Stomach (tissue), 9 donors: ENCODE results near the gene CORO2B. TPM values are rescaled to one million over a fixed set of nuclear protein-coding genes. Genes with fewer than 3 reads are reported as not detected.
A peak's percentile ranks its signal among the peaks of the same experiment; 100 is the strongest.

Source experiments
- DNase-seq, 2 donors: peaks; one replicate each; pipeline versions ENCODE4 v3.0.0 to v3.0.0-alpha.2; 2013 to 2019
- H3K27ac ChIP-seq, 5 donors: fragments of 200-600 bp in 4 of 5; sonication (generic) in 4 of 5; one replicate each; pipeline ENCODE4 v1.5.1; 2013 to 2019; ENCODE audit warnings: mild to moderate bottlenecking in 1 of 5, moderate library complexity in 1 of 5
- H3K27me3 ChIP-seq, 3 donors: fragments of 200-600 bp; sonication (generic); one replicate each; pipeline ENCODE4 v1.5.1; 2017 to 2019; ENCODE audit warnings: mixed run types in 1 of 3
- H3K36me3 ChIP-seq, 4 donors: fragments of 200-600 bp; sonication (generic); 1 replicate in 3 of 4; 2 replicates in 1 of 4; pipeline ENCODE4 v1.5.1; 2016 to 2019
- H3K4me1 ChIP-seq, 4 donors: fragments of 200-600 bp; sonication (generic); one replicate each; pipeline ENCODE4 v1.5.1; 2016 to 2019
- H3K4me3 ChIP-seq, 4 donors: fragments of 200-600 bp; sonication (generic) in 3 of 4; one replicate each; pipeline ENCODE4 v1.5.1; 2016 to 2019; ENCODE audit warnings: mild to moderate bottlenecking in 1 of 4
- H3K9me3 ChIP-seq, 4 donors: fragments of 200-600 bp; sonication (generic); one replicate each; pipeline ENCODE4 v1.5.1; 2016 to 2019
- CTCF ChIP-seq, 7 experiments: fragments of 450-650 bp in 4 of 7; fragments of 200-600 bp in 3 of 7; sonication (generic) in 3 of 7; IDR thresholded peaks; one replicate each; pipeline ENCODE4 v1.5.1; 2016 to 2019; ENCODE audit warnings: antibody characterized with exemption in 7 of 7, control low read depth in 2 of 7, mild to moderate bottlenecking in 1 of 7
- EP300 ChIP-seq: sonication (generic); formaldehyde crosslinking; IDR thresholded peaks from one replicate; pipeline ENCODE4 v1.6.1; 2017; ENCODE audit warnings: antibody characterized with exemption
- POLR2A ChIP-seq, 4 donors: fragments of 450-650 bp; IDR thresholded peaks; one replicate each; pipeline ENCODE4 v1.6.1; 2016; ENCODE audit warnings: antibody characterized with exemption in 4 of 4, control low read depth in 2 of 4, mild to moderate bottlenecking in 1 of 4, moderate library complexity in 1 of 4
- POLR2AphosphoS5 ChIP-seq, 3 donors: sonication (generic); formaldehyde crosslinking; IDR thresholded peaks; one replicate each; pipeline ENCODE4 v1.6.1; 2016; ENCODE audit warnings: antibody characterized with exemption in 3 of 3
- WGBS, 5 donors: extraction: QIAGEN DNeasy Blood & Tissue Kit in 3 of 5; methylation state at CpG; one replicate each; pipeline versions ENCODE4 v1.1.5 to v1.1.7; 2013 to 2018; 5-methylcytosine and 5-hydroxymethylcytosine counted together
- intact Hi-C: fragments of 100-400 bp; cut with DNase I; formaldehyde crosslinking; loops from one replicate; pipeline ENCODE4 v1.15.1; 2023; ENCODE audit warnings: low total_unique reads
- polyA plus RNA-seq, 3 donors: library from polyadenylated mRNA; stranded (reverse); fragments of 200-250 nt; gene quantifications; one replicate each; pipeline ENCODE4 v1.2.3, GENCODE V29; 2013
- total RNA-seq, 5 donors: library from RNA; depleted of rRNA; stranded (reverse); fragments of >200 nt; gene quantifications; one replicate each; pipeline versions ENCODE4 v1.1.0 to v1.2.3, GENCODE V29; 2014 to 2016
- donor health status: healthy with polysubstance abuse.
- donor health status: Bipolar disorder and iron deficiency.
- donor health status: healthy.

The CORO2B gene
- total and polyA plus RNA-seq, 8 donors: 0.89 to 3.7 (median 2.3) TPM; not detected in 1

- TF ChIP-seq POLR2A (IDR thresholded peaks at IDR 0.05): no peak
- no peak for TF ChIP-seq POLR2AphosphoS5 (IDR thresholded peaks at IDR 0.05)
- TF ChIP-seq EP300: no peak
- no peak for TF ChIP-seq CTCF (IDR thresholded peaks at IDR 0.05)
- Histone ChIP-seq H3K27ac (no peak overlapping the region), H3K27me3 (no peaks in the 10 kb centered on the region), H3K36me3 (no peaks in the 10 kb centered on the region), H3K9me3 (no peaks in the 10 kb centered on the region), H3K4me3 (no peak overlapping the region), H3K4me1 (no peaks in the 10 kb centered on the region)
- intact Hi-C loops: no loop called here
- 49 to 60% (median 57%) methylated on average over 9 of the region's 9 CpGs for WGBS, 5 donors
- peak in 1 of 2 donors; percentile 68 for DNase-seq
Measured at GRCh38 chr15:68651916-68652525, 73.2 kb downstream of the CORO2B start.

- no peak for TF ChIP-seq EP300
- no peak for TF ChIP-seq CTCF (IDR thresholded peaks at IDR 0.05)
- no peak for TF ChIP-seq POLR2A (IDR thresholded peaks at IDR 0.05)
- TF ChIP-seq POLR2AphosphoS5 (IDR thresholded peaks at IDR 0.05): no peak
- no peaks in the 10 kb centered on the region for H3K27me3 ChIP-seq
- WGBS, 5 donors: 84 to 91% (median 88%) methylated on average over 6 of the region's 6 CpGs
- DNase-seq: no peak
- no peaks in the 10 kb centered on the region for H3K36me3 ChIP-seq
- no peaks in the 10 kb centered on the region for H3K4me1 ChIP-seq
- no peaks in the 10 kb centered on the region for H3K9me3 ChIP-seq
- intact Hi-C loops: no loop called here
- no peak overlapping the region for H3K4me3 ChIP-seq
- no peak overlapping the region for H3K27ac ChIP-seq
Measured at GRCh38 chr15:68653031-68653635, 74.3 kb downstream of the CORO2B start.

- no peak for TF ChIP-seq POLR2AphosphoS5 (IDR thresholded peaks at IDR 0.05)
- no peak for TF ChIP-seq CTCF (IDR thresholded peaks at IDR 0.05)
- TF ChIP-seq POLR2A (IDR thresholded peaks at IDR 0.05): no peak
- TF ChIP-seq EP300: no peak
- DNase-seq: no peak
- Histone ChIP-seq H3K36me3 (no peaks in the 10 kb centered on the region), H3K27ac (no peak overlapping the region), H3K4me3 (no peak overlapping the region), H3K27me3 (no peaks in the 10 kb centered on the region), H3K4me1 (no peaks in the 10 kb centered on the region), H3K9me3 (no peaks in the 10 kb centered on the region)
- 77 to 85% (median 83%) methylated on average over 6 of the region's 6 CpGs for WGBS, 5 donors
- intact Hi-C loops: no loop called here
Measured at GRCh38 chr15:68653801-68654200, 75.0 kb downstream of the CORO2B start.

- TF ChIP-seq POLR2AphosphoS5 (IDR thresholded peaks at IDR 0.05) (no peak), CTCF (IDR thresholded peaks at IDR 0.05) (no peak), EP300 (no peak), POLR2A (IDR thresholded peaks at IDR 0.05) (no peak)
- H3K36me3 ChIP-seq: no peaks in the 10 kb centered on the region
- WGBS, 5 donors: 83 to 90% (median 88%) methylated on average over 8 of the region's 8 CpGs
- H3K4me3 ChIP-seq: no peak overlapping the region
- H3K4me1 ChIP-seq: no peaks in the 10 kb centered on the region
- no peaks in the 10 kb centered on the region for H3K9me3 ChIP-seq
- intact Hi-C loops: no loop called here
- H3K27ac ChIP-seq: no peak overlapping the region
- H3K27me3 ChIP-seq: no peaks in the 10 kb centered on the region
- no peak for DNase-seq
Measured at GRCh38 chr15:68654786-68655560, 76.2 kb downstream of the CORO2B start.
